Activated CD4-positive, alpha-beta T cell treated with anti-CD3 and anti-CD28 coated beads for 4 hours (primary cell): ENCODE measurements around the gene ZMAT2.
"Not testable (repeated sequence)": the region's sequence is repeated elsewhere in the genome, so short reads cannot be mapped to it uniquely, and the experiment has no call there.

Experiments used
- DNase-seq, 2 donors: peaks; one replicate each; pipeline ENCODE4 v3.0.0-alpha.2; 2020

Gene ZMAT2

GRCh38 chr5:140710899-140711552 lies 10.8 kb downstream of the ZMAT2 start:
- peak; percentile 76 to 94 for DNase-seq

GRCh38 chr5:140711794-140712193 lies 11.5 kb downstream of the ZMAT2 start:
- no peak for DNase-seq

- DNase-seq = no peak
Measured at GRCh38 chr5:140713562-140714094, 13.4 kb downstream of the ZMAT2 start.

- not testable (repeated sequence) for DNase-seq
Measured at GRCh38 chr5:140716238-140716637, 16.0 kb downstream of the ZMAT2 start.

- no peak for DNase-seq
Measured at GRCh38 chr5:140718266-140718592, 18.0 kb downstream of the ZMAT2 start.

GRCh38 chr5:140720738-140721137 lies 20.5 kb downstream of the ZMAT2 start:
- not testable (repeated sequence) for DNase-seq

GRCh38 chr5:140721395-140721794 lies 21.1 kb downstream of the ZMAT2 start:
- not testable (repeated sequence) for DNase-seq

- peak; percentile 50 to 56 for DNase-seq
Measured at GRCh38 chr5:140725799-140726471, 25.7 kb downstream of the ZMAT2 start.

GRCh38 chr5:140733098-140733497 lies 32.9 kb downstream of the ZMAT2 start:
- DNase-seq = no peak

- DNase-seq = no peak
Measured at GRCh38 chr5:140734354-140734753, 34.1 kb downstream of the ZMAT2 start.

- no peak for DNase-seq
Measured at GRCh38 chr5:140737486-140737885, 37.2 kb downstream of the ZMAT2 start.

- DNase-seq = no peak
Measured at GRCh38 chr5:140741967-140742366, 41.7 kb downstream of the ZMAT2 start.

GRCh38 chr5:140753561-140753960 lies 53.3 kb downstream of the ZMAT2 start:
- no peak for DNase-seq
